GM18502 (cell line): Measurements from ENCODE around the gene KRTAP12-2.
"Not testable (repeated sequence)": the region's sequence is repeated elsewhere in the genome, so short reads cannot be mapped to it uniquely, and the experiment has no call there.

Experiments used
- ATAC-seq: cut with Tn5 transposase; IDR thresholded peaks from one replicate; pipeline ENCODE4 v1.9.1; 2021; ENCODE audit warnings: mild to moderate bottlenecking; ENCODE audit not compliant: unreplicated experiment, poor library complexity

Gene KRTAP12-2

DNA sequence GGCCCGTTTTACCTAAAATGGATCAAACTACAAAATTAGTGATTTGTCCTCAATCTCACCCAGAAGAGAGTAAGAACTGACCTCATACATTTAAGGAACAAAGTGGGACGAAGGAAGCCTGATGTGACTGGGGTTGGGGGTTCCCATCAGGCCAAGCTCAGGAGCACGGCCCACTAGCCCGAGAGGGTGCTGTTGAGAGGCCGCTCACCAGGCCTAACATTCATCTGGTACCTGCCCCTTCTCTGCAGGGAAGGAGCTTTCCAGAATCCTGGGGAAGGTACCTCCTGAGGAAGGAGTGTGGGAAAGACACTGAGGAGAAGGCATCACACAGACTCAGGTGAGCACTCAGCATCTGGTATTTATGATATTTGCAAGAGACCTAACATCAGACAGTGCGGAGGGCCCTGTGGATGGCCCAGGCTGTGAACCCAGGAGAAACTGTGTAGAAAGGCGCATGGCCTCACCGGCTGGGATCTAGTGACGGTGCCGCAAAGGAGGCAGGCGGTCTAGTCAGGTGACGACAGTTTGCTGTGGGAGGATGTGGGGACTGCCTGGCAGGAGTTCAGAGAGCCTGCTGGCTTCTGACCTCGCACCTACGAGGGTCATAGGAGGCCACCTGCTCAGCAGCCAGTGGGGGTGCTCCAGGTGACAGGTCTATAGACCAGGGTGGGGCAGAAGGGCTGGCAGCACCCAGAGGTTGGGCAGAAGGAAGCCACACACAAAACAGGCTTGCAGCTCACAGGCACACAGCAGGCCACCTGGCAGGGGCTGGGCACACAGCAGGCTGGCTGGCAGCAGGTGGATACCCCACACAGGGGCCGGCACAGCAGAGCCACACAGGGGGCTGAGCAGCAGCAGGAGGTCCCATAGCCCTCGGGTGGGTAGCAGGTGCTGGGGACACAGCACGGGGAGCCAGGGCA lies 12.8 kb downstream of the KRTAP12-2 start:
- ATAC-seq: no peak

- ATAC-seq: no peak
Measured at GRCh38 chr21:44653123-44653522, 13.6 kb downstream of the KRTAP12-2 start.

GRCh38 chr21:44650973-44651675 lies 15.6 kb downstream of the KRTAP12-2 start:
- no peak for ATAC-seq

- ATAC-seq: no peak
Measured at GRCh38 chr21:44650265-44650972, 16.3 kb downstream of the KRTAP12-2 start.

DNA sequence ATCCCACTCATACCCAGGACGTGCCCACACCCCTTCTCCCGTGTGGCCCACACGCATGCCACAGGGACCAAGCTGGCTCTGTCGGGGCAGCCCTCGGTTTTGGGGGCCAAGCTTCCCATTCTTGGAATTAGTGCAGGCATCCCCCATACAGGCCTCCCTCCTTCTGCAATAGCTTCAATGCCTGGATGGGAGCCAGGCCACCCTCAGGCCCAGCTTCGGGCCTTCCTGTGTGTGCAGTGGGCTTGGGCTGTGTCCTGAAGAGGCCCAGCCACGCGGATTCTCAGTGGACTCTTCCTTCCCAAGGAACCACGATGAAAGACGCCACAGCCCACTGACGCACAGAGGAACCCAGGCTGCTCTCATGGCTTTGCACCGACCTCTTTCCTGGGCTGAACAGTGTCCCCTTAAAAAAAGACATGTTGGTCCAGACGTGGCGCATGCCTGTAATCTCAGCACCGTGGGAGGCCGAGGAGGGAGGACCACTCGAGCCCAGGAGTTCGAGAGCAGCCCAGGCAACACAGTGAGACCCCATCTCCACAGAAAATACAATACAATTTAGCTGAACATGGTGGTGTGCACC lies 17.1 kb downstream of the KRTAP12-2 start:
- no peak for ATAC-seq

DNA sequence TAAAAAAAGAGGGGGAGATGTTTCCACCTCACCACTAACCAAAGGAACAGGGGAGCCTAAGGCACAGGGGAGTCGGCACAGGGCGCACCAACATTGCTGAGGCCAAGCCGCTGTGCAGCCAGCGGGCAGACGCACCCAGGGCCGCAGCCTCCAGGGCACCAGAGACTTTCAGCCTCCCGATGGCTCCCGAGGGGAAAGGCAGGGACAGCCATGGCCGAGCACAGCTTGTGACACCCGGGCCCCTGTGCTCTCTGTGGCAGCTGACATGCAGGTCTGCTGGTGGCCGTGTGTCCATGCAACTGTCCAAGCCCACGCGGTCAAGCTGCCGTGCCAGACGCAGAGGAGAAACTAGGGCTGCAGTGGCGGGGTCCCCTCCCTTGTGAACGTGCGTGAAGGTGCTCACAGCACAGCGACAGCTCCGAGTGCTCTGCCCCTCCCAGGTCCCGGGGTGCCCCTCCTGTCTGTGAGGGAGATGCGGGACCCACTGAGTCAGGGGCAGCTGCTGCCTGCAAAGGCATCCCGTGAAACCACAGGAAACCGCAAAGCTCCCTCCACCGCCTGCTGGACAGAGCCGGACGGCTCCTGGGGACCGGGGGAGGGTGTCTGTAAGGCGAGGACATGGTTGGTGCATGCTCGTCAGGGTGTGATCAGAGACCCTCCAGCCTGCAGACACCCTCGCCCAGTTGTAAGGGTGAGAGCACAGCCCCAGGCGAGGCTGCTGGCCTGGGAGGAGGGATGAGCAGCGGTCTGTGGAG lies 18.0 kb downstream of the KRTAP12-2 start:
- no peak for ATAC-seq

GRCh38 chr21:44647222-44647552 lies 19.5 kb downstream of the KRTAP12-2 start:
- no peak for ATAC-seq

DNA sequence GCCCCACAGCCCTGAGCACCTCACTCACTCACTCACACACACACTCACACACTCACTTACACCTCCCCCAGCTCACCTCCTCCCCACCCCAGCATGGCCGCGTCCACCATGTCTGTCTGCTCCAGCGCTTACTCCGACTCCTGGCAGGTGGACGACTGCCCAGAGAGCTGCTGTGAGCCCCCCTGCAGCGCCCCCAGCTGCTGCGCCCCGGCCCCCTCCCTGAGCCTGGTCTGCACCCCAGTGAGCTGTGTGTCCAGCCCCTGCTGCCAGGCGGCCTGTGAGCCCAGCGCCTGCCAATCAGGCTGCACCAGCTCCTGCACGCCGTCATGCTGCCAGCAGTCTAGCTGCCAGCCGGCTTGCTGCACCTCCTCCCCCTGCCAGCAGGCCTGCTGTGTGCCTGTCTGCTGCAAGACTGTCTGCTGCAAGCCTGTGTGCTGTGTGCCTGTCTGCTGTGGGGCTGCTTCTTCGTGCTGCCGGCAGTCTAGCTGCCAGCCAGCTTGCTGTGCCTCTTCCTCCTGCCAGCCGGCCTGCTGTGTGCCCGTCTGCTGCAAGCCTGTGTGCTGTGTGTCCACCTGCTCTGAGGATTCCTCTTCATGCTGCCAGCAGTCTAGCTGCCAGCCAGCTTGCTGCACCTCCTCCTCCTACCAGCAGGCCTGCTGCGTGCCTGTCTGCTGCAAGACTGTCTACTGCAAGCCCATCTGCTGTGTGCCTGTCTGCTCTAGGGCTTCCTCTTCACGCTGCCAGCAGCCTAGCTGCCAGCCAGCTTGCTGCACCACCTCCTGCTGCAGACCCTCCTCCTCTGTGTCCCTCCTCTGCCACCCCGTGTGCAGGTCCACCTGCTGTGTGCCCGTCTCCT lies 20.1 kb downstream of the KRTAP12-2 start, which contains the start of gene KRTAP10-11:
Gene KRTAP10-11 (plus strand): TSS at position 49 of the 856 bp plus-strand sequence. CDS start 45 bp downstream, at position 94.
- ATAC-seq: not testable (repeated sequence)

DNA sequence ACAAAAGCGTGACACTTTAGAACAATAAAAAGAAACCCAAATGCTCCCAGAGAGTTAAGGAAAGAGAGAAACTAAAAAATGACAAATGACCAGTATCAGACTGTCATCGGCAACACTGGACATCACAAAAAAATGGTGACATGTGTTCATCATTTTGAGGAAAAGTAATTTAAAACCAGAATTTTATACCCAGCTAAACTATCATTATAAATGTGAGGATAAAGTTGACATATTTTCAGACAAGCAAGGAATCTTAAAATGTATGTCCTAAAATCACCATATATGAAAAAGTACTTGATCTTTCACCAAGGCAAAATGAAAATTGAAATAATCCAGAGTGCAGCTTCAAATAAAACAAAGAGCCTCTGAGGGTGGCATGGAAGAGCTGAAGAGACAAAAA lies 21.8 kb downstream of the KRTAP12-2 start:
- no peak for ATAC-seq

GRCh38 chr21:44643741-44644310 lies 22.9 kb downstream of the KRTAP12-2 start:
- no peak for ATAC-seq

DNA sequence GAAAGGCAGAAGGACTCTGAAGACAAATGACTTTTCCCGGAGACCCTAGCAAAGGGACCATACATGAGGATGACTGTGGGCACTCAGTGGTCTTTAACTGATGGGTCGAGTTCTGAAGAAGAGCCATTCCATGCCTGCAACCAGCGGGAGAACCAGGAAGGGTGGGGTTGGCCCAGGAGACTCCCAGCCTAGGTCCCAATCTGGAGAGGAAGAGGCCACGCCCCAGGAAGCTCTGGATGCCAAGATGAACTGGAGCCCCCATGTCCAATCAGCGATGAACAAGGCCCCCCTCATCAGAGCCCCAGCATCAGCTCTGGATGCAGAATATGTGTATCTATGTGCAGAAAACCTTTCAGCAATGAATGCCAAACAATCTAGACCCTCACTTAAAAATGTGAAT lies 26.0 kb downstream of the KRTAP12-2 start:
- ATAC-seq: no peak

DNA sequence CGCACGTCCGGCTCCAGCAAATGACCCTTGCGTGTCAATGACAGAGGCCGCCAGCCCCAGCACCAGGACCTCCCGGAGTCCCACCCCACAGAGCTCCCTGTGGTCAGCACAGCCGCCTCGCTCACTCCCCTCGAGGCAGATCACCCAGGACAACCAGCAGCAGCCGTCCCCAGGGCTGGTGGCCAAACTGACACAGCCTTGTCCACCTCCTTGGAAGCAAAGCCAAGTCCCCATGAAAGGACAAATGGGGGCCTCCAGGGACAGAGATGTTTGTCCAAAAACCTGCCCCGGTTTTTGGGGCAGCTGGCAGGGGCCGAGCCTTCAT lies 27.4 kb downstream of the KRTAP12-2 start:
- ATAC-seq: no peak

GRCh38 chr21:44638506-44639330 lies 28.0 kb downstream of the KRTAP12-2 start:
- not testable (repeated sequence) for ATAC-seq

DNA sequence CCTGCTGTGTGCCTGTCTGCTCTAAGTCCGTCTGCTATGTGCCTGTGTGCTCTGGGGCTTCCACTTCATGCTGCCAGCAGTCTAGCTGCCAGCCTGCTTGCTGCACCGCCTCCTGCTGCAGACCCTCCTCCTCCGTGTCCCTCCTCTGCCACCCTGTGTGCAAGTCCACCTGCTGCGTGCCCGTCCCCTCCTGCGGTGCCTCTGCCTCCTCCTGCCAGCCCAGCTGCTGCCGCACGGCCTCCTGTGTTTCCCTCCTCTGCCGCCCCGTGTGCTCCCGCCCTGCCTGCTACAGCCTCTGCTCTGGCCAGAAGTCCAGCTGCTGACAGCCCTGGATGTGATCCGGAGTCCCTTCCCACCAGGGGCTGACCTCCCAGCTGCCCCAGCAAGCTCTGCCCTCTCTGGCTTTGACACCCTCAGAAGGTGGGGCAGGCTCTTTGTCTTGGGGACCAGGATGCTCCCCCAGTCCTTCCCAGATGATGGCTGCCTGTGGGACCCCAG lies 28.8 kb downstream of the KRTAP12-2 start:
- not testable (repeated sequence) for ATAC-seq

DNA sequence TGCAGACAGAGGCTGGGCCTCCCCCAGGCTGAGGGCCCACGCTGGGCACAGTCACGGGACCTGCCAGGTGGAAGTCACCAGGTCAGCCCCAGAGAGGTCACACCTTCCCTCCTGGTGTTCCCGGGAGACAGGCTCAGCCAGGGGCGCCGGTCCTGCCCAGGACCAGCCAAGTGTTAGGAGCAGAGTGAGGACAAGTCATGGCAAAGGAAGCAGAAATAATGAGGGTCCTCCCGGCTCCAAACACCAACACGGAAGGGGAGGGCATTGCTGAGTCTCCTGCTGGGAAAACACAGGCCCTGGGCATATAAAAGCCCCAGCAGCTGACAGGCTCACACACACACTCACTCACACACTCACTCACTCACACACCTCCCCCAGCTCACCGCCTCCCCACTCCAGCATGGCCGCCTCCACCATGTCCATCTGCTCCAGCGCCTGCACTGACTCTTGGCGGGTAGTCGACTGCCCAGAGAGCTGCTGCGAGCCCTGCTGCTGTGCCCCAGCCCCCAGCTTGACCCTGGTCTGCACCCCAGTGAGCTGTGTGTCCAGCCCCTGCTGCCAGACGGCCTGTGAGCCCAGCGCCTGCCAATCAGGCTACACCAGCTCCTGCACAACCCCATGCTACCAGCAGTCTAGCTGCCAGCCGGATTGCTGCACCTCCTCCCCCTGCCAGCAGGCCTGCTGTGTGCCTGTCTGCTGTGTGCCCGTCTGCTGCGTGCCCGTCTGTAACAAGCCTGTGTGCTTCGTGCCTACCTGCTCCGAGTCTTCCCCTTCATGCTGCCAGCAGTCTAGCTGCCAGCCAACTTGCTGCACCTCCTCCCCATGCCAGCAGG lies 29.5 kb downstream of the KRTAP12-2 start, which contains the start of gene KRTAP10-10:
Gene KRTAP10-10 (plus strand): TSS at position 339 of the 833 bp plus-strand sequence. CDS start 62 bp downstream, at position 401.
- no peak for ATAC-seq

DNA sequence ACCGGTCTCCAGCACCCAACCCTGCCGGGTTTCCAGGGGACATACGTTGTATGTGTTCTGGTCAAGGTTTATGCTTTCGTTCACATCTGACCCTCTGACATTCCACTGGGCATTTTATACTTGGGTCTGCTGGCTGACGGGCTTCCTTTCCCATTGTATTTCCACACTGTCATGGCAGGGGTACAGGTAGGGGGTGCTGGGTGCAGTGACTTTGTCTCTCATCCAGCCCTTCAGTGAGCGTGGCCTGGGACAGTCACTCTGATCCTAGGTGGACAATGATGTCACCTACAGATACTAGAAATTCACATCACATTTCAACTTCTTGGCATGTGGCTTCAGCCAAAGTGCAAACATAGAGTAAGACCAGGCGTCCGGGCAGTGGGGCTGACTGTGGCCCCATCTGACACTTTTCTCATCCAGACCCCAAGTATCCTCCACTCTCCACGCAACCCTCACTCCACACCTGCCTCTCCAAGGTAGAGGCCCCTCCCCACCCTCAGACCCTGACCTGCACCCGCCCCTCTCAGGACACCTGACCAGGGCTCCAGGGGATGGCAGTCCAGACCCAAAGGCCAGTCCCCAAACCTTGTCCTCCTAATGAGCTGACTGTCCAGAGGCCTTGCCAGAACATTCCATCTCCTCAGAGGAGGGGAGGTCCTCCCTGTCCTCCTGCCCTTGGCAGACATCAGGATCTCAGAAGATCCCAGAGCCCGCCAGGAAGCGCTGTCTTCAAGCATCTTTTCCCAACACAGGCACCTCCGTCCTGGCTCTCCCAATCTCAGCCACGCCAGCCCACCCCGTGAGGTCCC lies 30.3 kb downstream of the KRTAP12-2 start:
- no peak for ATAC-seq
